Mammary microvascular endothelial cell (primary cell): Measurements from ENCODE around the gene AADAT. TPM values are rescaled to one million over a fixed set of nuclear protein-coding genes. Genes with fewer than 3 reads are reported as not detected.

ENCODE experiments used
- total RNA-seq: library from RNA; depleted of rRNA; stranded (reverse); fragments of >200 nt; gene quantifications from 2 replicates; pipeline ENCODE4 v1.2.3, GENCODE V29; 2015

Gene AADAT
- 1.1 and 3.7 TPM in 2 replicates for total RNA-seq

GRCh38 chr4:170089668-170090351 lies at the start of gene AADAT:
Gene AADAT (minus strand): TSS chr4:170089956. CDS start chr4:170089690, 266 bp downstream.

GRCh38 chr4:170026253-170027021 lies 63.3 kb downstream of the AADAT start, which contains the start of gene MFAP3L:
Gene MFAP3L (minus strand): TSS chr4:170026395. CDS start chr4:170005877, 20,518 bp downstream.

Other genes starting within 250 kb of the AADAT start
- gene MFAP3L, start 63.6 kb downstream of the AADAT start, total RNA-seq = 0.34 and 1.9 TPM in 2 replicates